Measurements from ENCODE around the gene HERC6.
"Not testable (repeated sequence)": the region's sequence is repeated elsewhere in the genome, so short reads cannot be mapped to it uniquely, and the experiment has no call there.

GRCh38 chr4:88448211-88448765 lies 69.6 kb downstream of the HERC6 start:
- TF ChIP-seq CTCF, POLR2A (IDR thresholded peaks at IDR 0.05): not testable (repeated sequence)
